HepG2 (cell line): ENCODE results near the gene SEC16A. TPM values are rescaled to one million over a fixed set of nuclear protein-coding genes. Genes with fewer than 3 reads are reported as not detected.
A peak's percentile ranks its signal among the peaks of the same experiment; 100 is the strongest.

ENCODE experiments used
- ETV5 ChIP-seq: IDR thresholded peaks from 2 replicates; pipeline ENCODE4 v1.6.1; 2018; ENCODE audit warnings: missing biosample characterization, missing genetic modification reagents, inconsistent platforms, borderline replicate concordance
- EZH2 ChIP-seq: conservative IDR thresholded peaks from 2 replicates; pipeline ENCODE4 v1.6.1; 2012; ENCODE audit warnings: mild to moderate bottlenecking, low read depth, low read length, moderate library complexity
- FOXO1 ChIP-seq: sonication (generic); formaldehyde crosslinking; IDR thresholded peaks from 2 replicates; pipeline ENCODE4 v1.4.0; 2020; ENCODE audit warnings: missing genetic modification reagents
- HCFC1 ChIP-seq: fragments of 150-350 bp; IDR thresholded peaks from 2 replicates; pipeline ENCODE4 v1.6.1; 2014; ENCODE audit warnings: low read depth, low read length
- HOXD1 ChIP-seq: sonication (generic); formaldehyde crosslinking; IDR thresholded peaks from 2 replicates; pipeline ENCODE4 v1.5.0; 2020; ENCODE audit warnings: missing genetic modification reagents
- IKZF4 ChIP-seq: sonication (generic); formaldehyde crosslinking; IDR thresholded peaks from 2 replicates; pipeline ENCODE4 v1.5.1; 2020; ENCODE audit warnings: borderline replicate concordance, mild to moderate bottlenecking, low read depth, missing genetic modification reagents; ENCODE audit errors: not compliant biosample characterization
- REXO4 ChIP-seq: sonication (generic); formaldehyde crosslinking; IDR thresholded peaks from 2 replicates; pipeline ENCODE4 v1.8.0; 2022; ENCODE audit warnings: missing genetic modification reagents, mild to moderate bottlenecking, borderline replicate concordance
- SP140L ChIP-seq: sonication (generic); formaldehyde crosslinking; IDR thresholded peaks from 2 replicates; pipeline ENCODE4 v1.4.0; 2020; ENCODE audit warnings: missing genetic modification reagents, borderline replicate concordance
- THAP11 ChIP-seq: IDR thresholded peaks from 2 replicates; pipeline ENCODE4 v1.6.1; 2016; ENCODE audit warnings: missing biosample characterization, missing genetic modification reagents
- ZNF562 ChIP-seq: sonication (generic); formaldehyde crosslinking; IDR thresholded peaks from 2 replicates; pipeline ENCODE4 v1.8.0; 2022; ENCODE audit warnings: missing genetic modification reagents, borderline replicate concordance
- ZNF572 ChIP-seq: sonication (generic); formaldehyde crosslinking; IDR thresholded peaks from 2 replicates; pipeline ENCODE4 v1.5.1; 2020; ENCODE audit warnings: mild to moderate bottlenecking, missing genetic modification reagents
- ZNF660 ChIP-seq: sonication (generic); formaldehyde crosslinking; IDR thresholded peaks from 2 replicates; pipeline ENCODE4 v1.5.1; 2020; ENCODE audit warnings: mild to moderate bottlenecking, low read depth, missing genetic modification reagents, borderline replicate concordance
- ZNF883 ChIP-seq: sonication (generic); formaldehyde crosslinking; IDR thresholded peaks from 2 replicates; pipeline ENCODE4 v1.5.1; 2020; ENCODE audit warnings: mild to moderate bottlenecking, missing genetic modification reagents; ENCODE audit errors: not compliant biosample characterization
- polyA plus RNA-seq, 8 experiments: library from polyadenylated mRNA; depleted of rRNA in 3 of 8; stranded (reverse) in 7 of 8; unstranded in 1 of 8; fragments of >200 nt; fragmentation: Illumina TruSeq in 4 of 8; extraction: Trizol in 4 of 8; gene quantifications; 2 replicates each; pipeline versions ENCODE4 v1.2.1 to v1.2.3, GENCODE V29; 2011 to 2016; ENCODE audit warnings: low read depth in 4 of 8, missing spikeins in 1 of 8, mixed read lengths in 1 of 8; ENCODE audit not compliant: insufficient read depth in 1 of 8
- total RNA-seq, 5 experiments: library from RNA; depleted of rRNA; stranded (reverse); fragments of >200 nt; fragmentation: Illumina TruSeq; extraction: Trizol; gene quantifications; 2 replicates each; pipeline ENCODE4 v1.2.3, GENCODE V29; 2016; ENCODE audit warnings: low read depth in 1 of 5
- TF ChIP-seq, protein P1 (sequence below): sonication (generic); formaldehyde crosslinking; IDR thresholded peaks from 2 replicates; pipeline ENCODE4 v1.5.0; 2020; ENCODE audit warnings: mild to moderate bottlenecking, missing genetic modification reagents, borderline replicate concordance
- TF ChIP-seq, protein P2 (sequence below): sonication (generic); formaldehyde crosslinking; conservative IDR thresholded peaks from 2 replicates; pipeline ENCODE4 v1.4.0; 2020; ENCODE audit warnings: missing genetic modification reagents
- TF ChIP-seq, protein P3 (sequence below): sonication (generic); formaldehyde crosslinking; IDR thresholded peaks from 2 replicates; pipeline ENCODE4 v1.5.0; 2020; ENCODE audit warnings: missing genetic modification reagents, mild to moderate bottlenecking, borderline replicate concordance

Gene SEC16A
- total and polyA plus RNA-seq, 2 of the 13 experiments (the other 11 are each of a cell fraction or from before 2014, with no cell fraction given) = 15.9 to 18.9 TPM

DNA sequence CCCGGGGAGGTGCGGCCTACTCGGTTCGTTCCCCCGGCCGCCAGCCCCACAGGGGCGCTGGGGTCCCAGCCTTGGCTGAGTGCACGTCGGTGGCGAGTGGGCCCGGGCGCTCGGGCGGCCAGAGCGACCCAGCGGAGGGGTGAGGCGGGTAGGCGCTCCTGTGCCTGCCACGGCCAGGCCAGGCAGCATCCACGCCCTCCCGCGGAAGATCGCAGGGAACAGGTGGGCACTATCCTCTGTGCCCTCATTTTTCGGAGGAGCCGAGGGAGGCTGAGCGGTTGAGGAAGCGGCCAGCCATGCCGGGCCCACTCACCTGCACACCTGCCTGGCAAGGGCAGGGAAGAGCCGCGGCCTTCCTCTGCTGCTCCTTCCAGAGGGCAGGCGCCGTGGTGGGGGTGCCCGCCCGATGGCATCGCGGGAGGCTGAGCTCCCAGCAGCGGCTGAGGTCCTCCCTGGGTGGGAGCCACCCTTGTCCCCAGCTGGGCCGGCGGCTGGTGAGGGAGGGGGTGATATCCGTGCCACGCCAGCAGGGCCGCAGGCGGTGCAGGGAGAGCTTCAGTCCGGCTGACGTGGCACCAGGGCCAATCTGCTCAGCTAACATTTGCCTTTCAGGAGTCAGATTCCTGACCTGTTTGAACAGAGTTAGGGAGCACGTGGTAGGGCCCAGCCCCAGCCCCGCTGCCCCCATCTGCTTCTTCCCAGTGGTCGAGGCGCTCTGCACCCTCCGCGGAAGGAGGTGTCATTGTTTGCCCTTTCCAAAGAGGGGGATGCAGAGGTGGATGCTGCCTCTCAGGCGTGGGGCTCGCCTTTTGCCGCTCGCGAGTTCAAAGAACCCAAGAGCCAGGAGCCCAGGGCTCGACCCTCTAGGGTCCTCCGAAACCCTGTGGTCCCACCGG, 1.6 kb upstream of the SEC16A start (continued):
- TF ChIP-seq, protein P1, sequence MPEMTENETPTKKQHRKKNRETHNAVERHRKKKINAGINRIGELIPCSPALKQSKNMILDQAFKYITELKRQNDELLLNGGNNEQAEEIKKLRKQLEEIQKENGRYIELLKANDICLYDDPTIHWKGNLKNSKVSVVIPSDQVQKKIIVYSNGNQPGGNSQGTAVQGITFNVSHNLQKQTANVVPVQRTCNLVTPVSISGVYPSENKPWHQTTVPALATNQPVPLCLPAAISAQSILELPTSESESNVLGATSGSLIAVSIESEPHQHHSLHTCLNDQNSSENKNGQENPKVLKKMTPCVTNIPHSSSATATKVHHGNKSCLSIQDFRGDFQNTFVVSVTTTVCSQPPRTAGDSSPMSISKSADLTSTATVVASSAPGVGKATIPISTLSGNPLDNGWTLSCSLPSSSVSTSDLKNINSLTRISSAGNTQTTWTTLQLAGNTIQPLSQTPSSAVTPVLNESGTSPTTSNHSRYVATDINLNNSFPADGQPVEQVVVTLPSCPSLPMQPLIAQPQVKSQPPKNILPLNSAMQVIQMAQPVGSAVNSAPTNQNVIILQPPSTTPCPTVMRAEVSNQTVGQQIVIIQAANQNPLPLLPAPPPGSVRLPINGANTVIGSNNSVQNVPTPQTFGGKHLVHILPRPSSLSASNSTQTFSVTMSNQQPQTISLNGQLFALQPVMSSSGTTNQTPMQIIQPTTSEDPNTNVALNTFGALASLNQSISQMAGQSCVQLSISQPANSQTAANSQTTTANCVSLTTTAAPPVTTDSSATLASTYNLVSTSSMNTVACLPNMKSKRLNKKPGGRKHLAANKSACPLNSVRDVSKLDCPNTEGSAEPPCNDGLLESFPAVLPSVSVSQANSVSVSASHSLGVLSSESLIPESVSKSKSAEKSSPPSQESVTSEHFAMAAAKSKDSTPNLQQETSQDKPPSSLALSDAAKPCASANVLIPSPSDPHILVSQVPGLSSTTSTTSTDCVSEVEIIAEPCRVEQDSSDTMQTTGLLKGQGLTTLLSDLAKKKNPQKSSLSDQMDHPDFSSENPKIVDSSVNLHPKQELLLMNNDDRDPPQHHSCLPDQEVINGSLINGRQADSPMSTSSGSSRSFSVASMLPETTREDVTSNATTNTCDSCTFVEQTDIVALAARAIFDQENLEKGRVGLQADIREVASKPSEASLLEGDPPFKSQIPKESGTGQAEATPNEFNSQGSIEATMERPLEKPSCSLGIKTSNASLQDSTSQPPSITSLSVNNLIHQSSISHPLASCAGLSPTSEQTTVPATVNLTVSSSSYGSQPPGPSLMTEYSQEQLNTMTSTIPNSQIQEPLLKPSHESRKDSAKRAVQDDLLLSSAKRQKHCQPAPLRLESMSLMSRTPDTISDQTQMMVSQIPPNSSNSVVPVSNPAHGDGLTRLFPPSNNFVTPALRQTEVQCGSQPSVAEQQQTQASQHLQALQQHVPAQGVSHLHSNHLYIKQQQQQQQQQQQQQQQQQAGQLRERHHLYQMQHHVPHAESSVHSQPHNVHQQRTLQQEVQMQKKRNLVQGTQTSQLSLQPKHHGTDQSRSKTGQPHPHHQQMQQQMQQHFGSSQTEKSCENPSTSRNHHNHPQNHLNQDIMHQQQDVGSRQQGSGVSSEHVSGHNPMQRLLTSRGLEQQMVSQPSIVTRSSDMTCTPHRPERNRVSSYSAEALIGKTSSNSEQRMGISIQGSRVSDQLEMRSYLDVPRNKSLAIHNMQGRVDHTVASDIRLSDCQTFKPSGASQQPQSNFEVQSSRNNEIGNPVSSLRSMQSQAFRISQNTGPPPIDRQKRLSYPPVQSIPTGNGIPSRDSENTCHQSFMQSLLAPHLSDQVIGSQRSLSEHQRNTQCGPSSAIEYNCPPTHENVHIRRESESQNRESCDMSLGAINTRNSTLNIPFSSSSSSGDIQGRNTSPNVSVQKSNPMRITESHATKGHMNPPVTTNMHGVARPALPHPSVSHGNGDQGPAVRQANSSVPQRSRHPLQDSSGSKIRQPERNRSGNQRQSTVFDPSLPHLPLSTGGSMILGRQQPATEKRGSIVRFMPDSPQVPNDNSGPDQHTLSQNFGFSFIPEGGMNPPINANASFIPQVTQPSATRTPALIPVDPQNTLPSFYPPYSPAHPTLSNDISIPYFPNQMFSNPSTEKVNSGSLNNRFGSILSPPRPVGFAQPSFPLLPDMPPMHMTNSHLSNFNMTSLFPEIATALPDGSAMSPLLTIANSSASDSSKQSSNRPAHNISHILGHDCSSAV (CRISPR knock-in tag) = no peak
- TF ChIP-seq ZNF883 (CRISPR knock-in tag) (no peak), ZNF562 (no peak), FOXO1 (no peak), IKZF4 (no peak), EZH2 (no peak), ETV5 (CRISPR knock-in tag) (no peak; the same call in 1 of the 2 replicates), ZNF572 (CRISPR knock-in tag) (no peak; the same call in 1 of the 2 replicates), THAP11 (CRISPR knock-in tag) (no peak), REXO4 (CRISPR knock-in tag) (no peak), ZNF660 (no peak), SP140L (no peak), HCFC1 (no peak), HOXD1 (CRISPR knock-in tag) (0 out of 2 replicates have a peak, but pooled peaks have one; percentile 39)
- TF ChIP-seq, protein P2, sequence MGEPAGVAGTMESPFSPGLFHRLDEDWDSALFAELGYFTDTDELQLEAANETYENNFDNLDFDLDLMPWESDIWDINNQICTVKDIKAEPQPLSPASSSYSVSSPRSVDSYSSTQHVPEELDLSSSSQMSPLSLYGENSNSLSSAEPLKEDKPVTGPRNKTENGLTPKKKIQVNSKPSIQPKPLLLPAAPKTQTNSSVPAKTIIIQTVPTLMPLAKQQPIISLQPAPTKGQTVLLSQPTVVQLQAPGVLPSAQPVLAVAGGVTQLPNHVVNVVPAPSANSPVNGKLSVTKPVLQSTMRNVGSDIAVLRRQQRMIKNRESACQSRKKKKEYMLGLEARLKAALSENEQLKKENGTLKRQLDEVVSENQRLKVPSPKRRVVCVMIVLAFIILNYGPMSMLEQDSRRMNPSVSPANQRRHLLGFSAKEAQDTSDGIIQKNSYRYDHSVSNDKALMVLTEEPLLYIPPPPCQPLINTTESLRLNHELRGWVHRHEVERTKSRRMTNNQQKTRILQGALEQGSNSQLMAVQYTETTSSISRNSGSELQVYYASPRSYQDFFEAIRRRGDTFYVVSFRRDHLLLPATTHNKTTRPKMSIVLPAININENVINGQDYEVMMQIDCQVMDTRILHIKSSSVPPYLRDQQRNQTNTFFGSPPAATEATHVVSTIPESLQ (CRISPR knock-in tag) = no peak
- TF ChIP-seq, protein P3, sequence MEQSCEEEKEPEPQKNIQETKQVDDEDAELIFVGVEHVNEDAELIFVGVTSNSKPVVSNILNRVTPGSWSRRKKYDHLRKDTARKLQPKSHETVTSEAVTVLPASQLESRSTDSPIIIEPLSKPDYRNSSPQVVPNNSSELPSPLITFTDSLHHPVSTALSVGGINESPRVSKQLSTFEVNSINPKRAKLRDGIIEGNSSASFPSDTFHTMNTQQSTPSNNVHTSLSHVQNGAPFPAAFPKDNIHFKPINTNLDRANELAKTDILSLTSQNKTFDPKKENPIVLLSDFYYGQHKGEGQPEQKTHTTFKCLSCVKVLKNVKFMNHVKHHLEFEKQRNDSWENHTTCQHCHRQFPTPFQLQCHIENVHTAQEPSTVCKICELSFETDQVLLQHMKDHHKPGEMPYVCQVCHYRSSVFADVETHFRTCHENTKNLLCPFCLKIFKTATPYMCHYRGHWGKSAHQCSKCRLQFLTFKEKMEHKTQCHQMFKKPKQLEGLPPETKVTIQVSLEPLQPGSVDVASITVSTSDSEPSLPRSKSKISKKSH = no peak; the same call in 1 of the 2 replicates
